Activated CD4-positive, CD25-positive, alpha-beta regulatory T cell treated with anti-CD3 and anti-CD28 coated beads, Interleukin-2, amount 50 U/mL, for 24 hours (primary cell): Measurements from ENCODE around the gene NUDT8.
A peak's percentile ranks its signal among the peaks of the same experiment; 100 is the strongest.
"Not testable (repeated sequence)": the region's sequence is repeated elsewhere in the genome, so short reads cannot be mapped to it uniquely, and the experiment has no call there.

Experiments used
- ATAC-seq, 2 donors: fragments of 150-1000 bp; cut with Tn5 transposase; one replicate each; pipeline ENCODE4 v1.10.0; 2021; ENCODE audit warnings: mild to moderate bottlenecking in 1 of 2, moderate library complexity in 1 of 2

The NUDT8 gene

DNA sequence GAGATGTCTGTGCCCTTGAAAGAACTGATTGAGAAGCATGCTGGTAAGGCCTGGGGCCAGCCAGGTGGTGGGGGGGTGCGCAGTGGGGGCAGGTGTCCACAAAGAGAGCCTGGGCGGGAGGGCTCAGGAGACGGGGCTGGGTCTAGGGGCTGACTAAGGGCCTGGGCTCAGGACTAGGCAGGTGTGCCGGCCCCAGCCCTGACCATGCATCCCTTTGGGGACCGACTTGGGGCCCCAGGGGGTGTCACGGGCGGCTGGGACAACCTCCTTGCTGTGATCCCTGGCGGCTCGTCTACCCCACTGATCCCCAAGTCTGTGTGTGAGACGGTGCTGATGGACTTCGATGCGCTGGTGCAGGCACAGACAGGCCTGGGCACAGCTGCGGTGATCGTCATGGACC lies 18.6 kb downstream of the NUDT8 start:
- ATAC-seq, result no peak

DNA sequence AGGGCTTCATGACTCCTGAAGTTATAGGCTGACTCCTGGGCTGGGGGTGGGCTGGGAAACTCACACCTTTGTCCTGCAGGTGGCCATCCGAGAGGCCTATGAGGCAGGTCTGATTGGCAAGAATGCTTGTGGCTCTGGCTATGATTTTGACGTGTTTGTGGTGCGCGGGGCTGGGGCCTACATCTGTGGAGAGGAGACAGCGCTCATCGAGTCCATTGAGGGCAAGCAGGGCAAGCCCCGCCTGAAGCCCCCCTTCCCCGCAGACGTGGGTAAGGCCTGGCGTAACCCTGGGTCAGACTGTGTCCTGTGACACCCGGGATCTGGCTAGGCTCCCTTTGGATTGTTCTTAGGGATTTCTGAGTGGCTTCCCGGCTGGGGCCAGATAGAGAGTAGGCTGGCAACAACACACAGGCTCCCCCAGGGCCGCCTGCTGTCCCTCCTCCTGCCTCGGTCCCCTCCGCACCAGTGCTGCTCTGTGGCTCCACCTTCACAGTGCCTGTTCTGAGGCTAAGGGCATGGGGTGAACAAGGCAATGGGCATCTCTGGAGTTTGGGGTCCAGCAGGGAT lies 19.4 kb downstream of the NUDT8 start:
- ATAC-seq, result no peak

DNA sequence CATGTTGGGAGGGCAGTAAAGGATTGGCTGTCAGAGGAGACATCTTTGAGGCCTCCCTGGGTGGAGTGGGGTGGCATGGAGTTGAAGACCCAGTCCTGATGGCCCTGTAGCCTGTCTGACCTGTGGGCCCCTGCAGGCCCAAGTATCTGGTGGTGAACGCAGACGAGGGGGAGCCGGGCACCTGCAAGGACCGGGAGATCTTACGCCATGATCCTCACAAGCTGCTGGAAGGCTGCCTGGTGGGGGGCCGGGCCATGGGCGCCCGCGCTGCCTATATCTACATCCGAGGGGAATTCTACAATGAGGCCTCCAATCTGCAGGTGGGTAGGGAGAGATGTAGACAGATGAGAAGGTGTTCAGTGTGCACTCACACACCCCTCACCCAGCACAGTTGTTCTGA lies 20.4 kb downstream of the NUDT8 start:
- ATAC-seq, result no peak

GRCh38 chr11:67608486-67608885 lies 21.3 kb downstream of the NUDT8 start:
- no peak for ATAC-seq

- ATAC-seq, result no peak
Observed at GRCh38 chr11:67607507-67607906, 22.2 kb downstream of the NUDT8 start.

DNA sequence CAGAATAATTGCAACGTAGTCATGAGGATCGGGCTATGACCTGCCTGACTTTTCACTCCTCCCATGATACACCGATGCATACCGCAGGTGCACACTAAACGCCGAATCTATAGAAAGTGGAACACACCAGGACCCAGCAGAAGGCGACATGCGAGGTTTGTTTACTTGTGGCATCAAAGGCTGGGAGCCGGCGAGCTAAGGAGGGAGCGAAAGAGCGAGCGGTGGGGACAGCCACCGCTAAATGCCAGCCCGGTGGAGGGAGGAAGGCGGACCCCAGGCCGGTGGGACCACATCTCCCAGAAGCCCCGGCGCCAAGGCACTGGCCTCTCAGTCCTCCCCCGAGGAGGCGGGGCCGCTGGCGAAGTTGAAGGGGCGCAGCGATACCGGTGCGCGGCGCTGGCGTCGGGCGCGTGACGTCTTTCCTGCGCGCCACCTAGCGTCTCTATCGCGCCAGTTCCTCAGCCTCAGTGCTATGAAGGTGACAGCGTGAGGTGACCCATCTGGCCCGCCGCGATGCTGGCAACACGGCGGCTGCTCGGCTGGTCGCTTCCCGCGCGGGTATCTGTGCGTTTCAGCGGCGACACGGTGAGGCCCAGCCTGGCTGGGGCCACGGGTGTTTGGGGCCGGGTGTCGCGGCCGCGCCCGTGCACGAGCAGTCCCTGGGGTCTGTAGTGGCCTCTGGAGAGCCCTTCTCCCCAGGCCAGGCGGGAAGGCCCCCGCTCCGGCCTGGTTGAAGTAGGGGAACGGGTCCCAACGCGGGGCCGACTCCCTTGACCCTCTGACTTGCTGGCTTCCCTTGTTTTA lies 23.0 kb downstream of the NUDT8 start, which contains the start of gene NDUFV1:
Gene NDUFV1, plus strand, starts transcription at position 445 of the 804 bp plus-strand sequence. Its CDS starts 69 bp downstream, at position 514.
- ATAC-seq, result peak; percentile 99

- ATAC-seq, result no peak
Observed at GRCh38 chr11:67606093-67606491, 23.6 kb downstream of the NUDT8 start.

GRCh38 chr11:67605231-67606011 lies 24.3 kb downstream of the NUDT8 start:
- ATAC-seq, result no peak

DNA sequence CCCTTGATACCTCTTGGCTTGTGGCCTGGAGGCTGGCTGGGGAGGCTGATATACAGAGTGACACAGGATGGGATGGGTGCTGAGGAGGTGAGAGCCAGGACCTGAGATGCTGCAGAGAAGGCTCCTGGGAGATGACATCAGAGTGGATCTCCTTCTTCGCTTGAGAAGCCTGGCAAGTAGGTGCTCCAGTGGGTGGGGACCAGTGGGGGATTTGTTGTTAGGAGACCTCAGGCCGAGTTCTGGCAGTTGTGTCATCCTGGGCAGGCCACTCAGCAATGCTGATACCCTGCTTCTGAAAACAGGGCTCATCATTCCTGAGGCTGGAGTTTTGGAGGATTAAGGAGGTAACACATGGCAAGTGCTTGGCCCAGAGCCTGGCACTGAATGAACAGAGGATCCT lies 24.9 kb downstream of the NUDT8 start:
- no peak for ATAC-seq

GRCh38 chr11:67604119-67604518 lies 25.6 kb downstream of the NUDT8 start:
- ATAC-seq, result not testable (repeated sequence)

DNA sequence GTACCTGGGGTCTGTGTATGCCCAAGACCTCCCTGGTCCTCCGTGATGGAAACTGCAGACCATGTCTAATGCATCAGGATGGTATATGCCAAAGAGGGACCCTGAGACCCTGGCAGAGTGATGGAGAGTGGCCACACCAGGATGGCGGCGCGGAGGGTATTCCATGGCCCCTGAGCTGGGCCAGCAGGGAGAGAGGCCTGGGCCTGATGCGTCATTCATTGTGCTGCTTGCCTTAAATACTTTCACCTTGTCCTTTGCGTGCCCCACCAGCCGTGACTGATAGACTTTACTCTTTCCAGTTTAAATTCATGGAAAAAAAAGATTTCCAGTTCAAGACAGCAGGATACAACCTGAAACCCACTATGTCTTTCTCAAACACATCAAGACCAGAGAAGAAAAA lies 28.6 kb downstream of the NUDT8 start:
- ATAC-seq, result no peak

DNA sequence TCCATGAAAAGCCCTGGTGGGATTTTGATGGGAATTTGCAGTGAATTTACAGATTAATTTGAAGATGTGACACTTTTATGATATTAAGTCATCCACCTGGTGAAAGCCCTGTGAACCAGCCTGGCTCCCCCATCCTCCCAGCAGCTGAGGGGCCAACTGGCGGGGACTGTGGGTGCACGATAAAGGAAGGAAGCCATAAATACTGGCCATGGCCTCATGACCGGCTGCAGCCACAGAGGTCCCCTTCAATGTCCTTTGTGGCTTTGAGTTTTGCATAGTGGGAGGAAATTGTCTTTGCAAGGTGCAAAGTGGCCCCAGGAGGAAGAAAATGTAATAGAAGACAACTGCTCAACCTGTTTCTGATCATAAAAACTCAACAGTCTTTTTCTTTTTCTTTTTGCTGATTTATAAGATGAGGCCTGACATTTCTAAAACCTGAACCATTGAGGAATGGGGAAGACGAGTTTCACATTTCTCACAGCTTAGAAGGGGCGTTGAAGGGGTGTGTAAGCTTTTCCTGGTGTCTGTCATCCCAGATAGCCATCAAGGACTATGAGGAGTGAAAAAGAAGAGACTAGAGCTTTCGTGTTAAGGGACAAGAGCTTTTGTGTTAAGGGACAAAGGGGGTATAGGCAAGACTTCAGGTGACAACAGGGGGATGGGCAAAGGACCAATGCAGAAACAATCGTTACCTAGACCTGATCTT lies 29.3 kb downstream of the NUDT8 start:
- no peak for ATAC-seq

DNA sequence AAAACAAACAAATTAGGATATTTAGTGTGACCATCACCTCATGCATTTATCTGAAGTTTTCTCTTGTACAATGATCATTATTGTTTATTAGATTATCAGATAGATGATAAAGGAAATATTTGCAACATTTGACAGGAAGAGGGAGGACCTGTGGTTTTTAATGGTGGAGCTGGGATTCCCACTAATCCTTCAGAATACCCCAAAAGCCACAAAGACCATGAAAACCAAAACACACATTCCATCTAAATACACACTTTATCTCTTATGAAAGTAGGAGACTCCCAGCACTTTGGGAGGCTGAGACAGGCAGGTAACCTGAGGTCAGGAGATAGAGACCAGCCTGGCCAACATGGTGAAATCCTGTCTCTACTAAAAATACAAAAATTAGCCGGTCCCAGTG lies 30.6 kb downstream of the NUDT8 start:
- ATAC-seq, result no peak

DNA sequence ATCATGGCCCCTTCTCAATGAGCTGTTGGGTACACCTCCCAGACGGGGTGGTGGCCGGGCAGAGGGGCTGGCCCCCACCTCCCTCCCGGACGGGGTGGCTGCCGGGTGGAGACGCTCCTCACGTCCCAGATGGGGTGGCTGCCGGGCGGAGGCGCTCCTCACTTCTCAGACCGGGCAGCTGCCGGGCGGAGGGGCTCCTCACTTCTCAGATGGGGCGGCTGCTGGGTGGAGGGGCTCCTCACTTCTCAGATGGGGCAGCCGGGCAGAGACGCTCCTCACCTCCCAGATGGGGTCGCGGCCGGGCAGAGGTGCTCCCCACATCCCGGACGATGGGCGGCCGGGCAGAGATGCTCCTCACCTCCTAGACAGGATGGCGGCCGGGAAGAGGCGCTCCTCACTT lies 31.8 kb downstream of the NUDT8 start:
- not testable (repeated sequence) for ATAC-seq

DNA sequence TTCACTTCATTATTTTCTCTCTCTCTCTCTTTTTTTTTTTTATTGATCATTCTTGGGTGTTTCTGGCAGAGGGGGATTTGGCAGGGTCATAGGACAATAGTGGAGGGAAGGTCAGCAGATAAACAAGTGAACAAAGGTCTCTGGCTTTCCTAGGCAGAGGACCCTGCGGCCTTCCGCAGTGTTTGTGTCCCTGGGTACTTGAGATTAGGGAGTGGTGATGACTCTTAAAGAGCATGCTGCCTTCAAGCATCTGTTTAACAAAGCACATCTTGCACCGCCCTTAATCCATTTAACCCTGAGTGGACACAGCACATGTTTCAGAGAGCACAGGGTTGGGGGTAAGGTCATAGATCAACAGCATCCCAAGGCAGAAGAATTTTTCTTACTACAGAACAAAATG lies 32.3 kb downstream of the NUDT8 start:
- ATAC-seq, result not testable (repeated sequence)

DNA sequence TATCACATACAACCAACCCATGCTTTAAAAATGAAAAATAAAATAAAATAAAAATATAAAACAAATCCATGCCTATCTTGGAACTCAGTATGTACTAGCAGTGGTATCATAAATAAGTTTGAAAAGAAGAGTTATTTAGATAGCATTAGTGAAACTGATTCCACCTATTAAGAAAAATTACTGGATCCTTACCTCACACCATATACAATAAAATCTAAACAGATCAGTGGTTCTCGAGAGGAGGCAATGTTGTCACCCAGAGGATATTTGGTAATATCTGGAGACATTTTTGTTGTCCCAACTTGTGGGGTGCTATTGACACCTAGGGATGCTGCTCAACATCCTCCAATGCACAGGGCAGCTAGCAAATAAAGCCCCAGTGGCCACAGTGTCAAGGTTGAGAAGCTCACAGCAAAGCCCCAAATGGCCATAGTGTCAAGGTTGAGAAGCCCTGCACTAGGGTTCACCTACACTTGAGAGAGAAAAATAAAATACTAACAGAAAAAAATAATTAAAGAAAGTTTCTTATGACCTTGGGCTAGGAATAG lies 32.9 kb downstream of the NUDT8 start:
- ATAC-seq, result no peak

DNA sequence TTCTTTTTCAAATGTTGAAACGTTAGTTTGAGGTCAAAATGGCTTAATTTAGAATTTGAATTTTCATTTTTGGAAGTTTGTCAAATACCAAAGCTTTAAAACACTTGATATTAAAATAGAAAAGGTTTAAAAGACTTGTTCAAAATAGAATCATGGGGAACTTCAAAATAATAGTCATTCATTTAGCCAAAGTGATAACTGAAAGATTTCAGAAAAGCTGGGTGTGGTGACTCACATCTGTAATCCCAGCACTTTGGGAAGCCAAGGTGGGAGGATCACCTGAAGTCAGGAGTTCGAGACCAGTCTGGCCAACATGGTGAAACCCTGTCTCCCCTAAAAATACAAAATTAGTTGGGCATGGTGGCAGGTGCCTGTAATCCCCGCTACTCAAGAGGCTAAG lies 35.3 kb downstream of the NUDT8 start:
- ATAC-seq, result no peak

DNA sequence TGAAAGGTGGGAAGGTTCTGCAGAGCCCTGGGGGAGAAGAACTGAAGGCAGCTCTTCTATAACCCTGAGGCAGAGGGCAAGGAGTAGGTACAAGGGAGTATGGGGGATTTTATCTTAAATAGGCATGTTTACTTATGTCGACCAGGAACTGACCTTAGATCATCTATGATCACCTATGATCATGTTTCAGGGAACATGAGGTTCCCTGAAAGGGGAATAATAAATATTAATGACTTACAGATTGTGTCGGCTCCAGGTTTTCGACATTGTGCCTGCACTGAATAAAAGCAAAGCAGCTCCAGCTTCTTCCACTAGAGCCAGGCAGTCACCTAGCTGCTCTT lies 36.2 kb downstream of the NUDT8 start:
- no peak for ATAC-seq

GRCh38 chr11:67592880-67593564 lies 36.7 kb downstream of the NUDT8 start:
- ATAC-seq, result no peak

DNA sequence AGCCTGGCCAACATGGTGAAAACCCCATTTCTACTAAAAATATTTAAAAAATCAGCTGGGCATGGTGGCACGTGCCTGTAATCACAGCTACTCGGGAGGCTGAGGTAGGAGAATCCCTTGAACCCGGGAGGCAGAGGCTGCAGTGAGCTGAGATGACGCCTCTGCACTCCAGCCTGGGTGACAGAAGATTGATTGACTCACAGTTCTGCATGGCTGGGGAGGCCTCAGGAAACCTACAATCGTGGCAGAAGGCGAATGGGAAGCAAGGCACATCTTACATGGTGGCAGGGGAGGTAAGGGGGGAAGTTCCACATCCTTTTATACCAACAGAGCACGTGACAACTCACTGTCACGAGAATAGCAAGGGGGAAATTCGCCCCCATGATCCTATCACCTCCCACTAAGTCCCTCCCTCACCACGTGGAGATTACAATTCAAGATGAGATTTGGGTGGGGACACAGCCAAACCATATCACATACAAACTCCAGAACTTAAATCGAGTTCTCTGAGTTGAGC lies 40.8 kb downstream of the NUDT8 start:
- not testable (repeated sequence) for ATAC-seq

DNA sequence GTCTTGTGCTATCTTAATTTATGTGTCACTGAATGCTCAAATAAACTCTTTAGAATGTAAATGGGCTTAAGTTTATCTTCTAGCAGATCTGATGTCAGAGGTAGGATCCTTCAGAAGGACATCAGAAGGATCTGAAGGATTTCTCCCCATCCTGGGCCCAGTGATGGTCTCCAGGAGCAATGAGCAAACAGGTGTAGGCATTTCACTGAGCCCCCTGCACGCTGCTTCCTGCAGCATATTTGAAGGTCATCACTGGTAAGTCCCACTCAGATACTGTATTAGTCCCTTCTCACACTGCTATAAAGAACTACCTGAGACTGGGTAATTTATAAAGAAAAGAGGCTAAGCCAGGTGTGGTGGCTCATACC lies 41.6 kb downstream of the NUDT8 start:
- no peak for ATAC-seq
